Activated T-cell treated with anti-CD3 and anti-CD28 coated beads, Interleukin-2, amount 50 U/mL, for 24 hours (primary cell): Measurements from ENCODE around the gene LINGO3.

Experiments
- DNase-seq: peaks from one replicate; pipeline ENCODE4 v3.0.0-alpha.2; 2020
- H3K27ac Mint-ChIP-seq: 2 replicates; pipeline ENCODE4 v1.8.0; 2020; ENCODE audit warnings: mild to moderate bottlenecking, mixed read lengths
- H3K27me3 Mint-ChIP-seq: 2 replicates; pipeline ENCODE4 v1.8.0; 2020; ENCODE audit warnings: mixed read lengths
- H3K36me3 Mint-ChIP-seq: 2 replicates; pipeline ENCODE4 v1.8.0; 2020; ENCODE audit warnings: low read depth, mixed read lengths
- H3K4me1 Mint-ChIP-seq: 2 replicates; pipeline ENCODE4 v1.8.0; 2020; ENCODE audit warnings: low read depth, mixed read lengths
- H3K4me3 Mint-ChIP-seq: 2 replicates; pipeline ENCODE4 v1.8.0; 2020; ENCODE audit warnings: mild to moderate bottlenecking, moderate library complexity, mixed read lengths
- H3K9me3 Mint-ChIP-seq: 2 replicates; pipeline ENCODE4 v1.8.0; 2020; ENCODE audit warnings: mixed read lengths

LINGO3 gene

GRCh38 chr19:2343289-2343982, 35.5 kb upstream of the LINGO3 start:
- H3K4me3 Mint-ChIP-seq = no peak overlapping the region
- H3K4me1 Mint-ChIP-seq = no peaks in the 10 kb centered on the region
- H3K27ac Mint-ChIP-seq = no peak overlapping the region
- peaks cover 21% of the 10 kb centered on the region for H3K36me3 Mint-ChIP-seq
- no peak for DNase-seq
- H3K9me3 Mint-ChIP-seq = no peaks in the 10 kb centered on the region
- no peaks in the 10 kb centered on the region for H3K27me3 Mint-ChIP-seq

DNA sequence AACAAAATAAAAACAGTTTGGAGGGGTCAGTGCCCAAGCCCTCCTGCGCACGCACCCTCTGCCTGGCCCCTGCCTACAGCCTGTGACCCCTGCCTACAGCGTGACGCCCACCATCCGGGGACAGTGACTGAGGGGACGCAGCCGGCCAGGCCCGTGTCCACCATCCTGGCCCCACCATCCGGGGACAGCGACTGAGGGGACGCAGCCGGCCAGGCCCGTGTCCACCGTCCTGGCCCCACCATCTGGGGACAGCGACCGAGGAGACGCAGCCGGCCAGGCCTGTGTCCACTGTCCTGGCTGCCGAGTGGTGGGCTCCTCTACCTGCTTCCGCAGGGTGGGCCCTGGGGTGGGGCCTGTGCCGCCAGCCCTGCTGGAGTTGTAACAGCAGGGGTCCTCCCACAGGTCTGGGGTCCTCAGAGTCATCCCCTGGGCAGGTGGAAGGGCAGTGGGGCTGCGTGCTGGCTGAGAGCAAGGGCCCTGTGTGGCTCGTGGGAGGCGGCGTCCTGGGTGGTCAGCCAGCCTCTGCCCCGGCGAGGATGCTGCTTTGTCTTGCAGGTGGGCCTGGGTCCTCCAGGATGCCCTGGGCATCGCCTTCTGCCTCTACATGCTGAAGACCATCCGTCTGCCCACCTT, 34.8 kb upstream of the LINGO3 start:
- Mint-ChIP-seq H3K9me3 (no peaks in the 10 kb centered on the region), H3K4me1 (no peaks in the 10 kb centered on the region), H3K27me3 (no peaks in the 10 kb centered on the region), H3K36me3 (peaks cover 24% of the 10 kb centered on the region), H3K27ac (no peak overlapping the region), H3K4me3 (no peak overlapping the region)
- DNase-seq = no peak

DNA sequence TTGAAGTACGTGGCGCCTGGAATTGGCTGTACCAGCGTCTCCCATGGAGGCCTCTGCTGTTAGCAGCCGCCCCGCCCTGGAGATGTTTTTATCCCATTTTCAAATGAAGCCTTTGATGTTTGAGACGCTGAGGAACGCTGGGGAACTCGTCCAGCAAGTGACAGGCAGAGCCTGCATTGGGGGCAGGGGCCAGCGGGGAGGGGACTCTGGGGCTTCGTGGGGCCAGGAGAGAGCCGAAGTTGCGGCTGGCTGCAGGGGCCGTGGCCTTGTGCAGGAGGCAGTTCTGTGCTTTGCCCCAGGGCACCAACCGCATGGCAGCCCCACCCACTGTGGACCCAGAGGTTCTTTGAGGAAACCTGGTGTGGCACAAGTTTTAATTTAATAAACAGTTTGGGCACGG, 34.0 kb upstream of the LINGO3 start:
- H3K27ac Mint-ChIP-seq = no peak overlapping the region
- H3K4me1 Mint-ChIP-seq = no peaks in the 10 kb centered on the region
- H3K36me3 Mint-ChIP-seq = peaks cover 26% of the 10 kb centered on the region
- H3K9me3 Mint-ChIP-seq = no peaks in the 10 kb centered on the region
- no peak for DNase-seq
- H3K27me3 Mint-ChIP-seq = no peaks in the 10 kb centered on the region
- H3K4me3 Mint-ChIP-seq = no peak overlapping the region

DNA sequence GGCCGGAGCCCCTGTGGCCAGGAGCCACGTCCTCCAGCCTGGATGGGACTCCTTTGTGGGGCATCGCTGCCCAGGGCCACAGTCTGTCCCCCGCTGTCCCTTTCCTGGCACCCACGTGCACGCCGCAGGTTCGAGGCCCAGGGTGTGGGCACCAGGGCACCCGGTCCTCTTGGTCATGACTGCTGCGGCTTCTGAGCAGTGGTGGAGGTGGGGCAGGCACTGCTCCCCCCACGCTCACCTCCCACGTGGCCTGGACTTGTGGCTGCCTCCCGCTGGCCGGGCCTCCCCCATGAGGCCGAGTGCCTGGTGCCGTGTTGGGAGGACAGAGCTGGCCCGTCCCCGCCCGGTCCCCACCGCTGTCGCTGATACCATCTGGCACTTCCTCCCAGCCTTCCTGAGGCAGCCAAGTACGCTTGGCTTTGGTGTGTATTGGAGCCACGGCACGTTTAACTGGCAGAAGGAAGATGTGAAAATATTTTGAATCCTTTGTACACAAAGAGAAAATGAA, 33.3 kb upstream of the LINGO3 start:
- Mint-ChIP-seq H3K9me3 (no peaks in the 10 kb centered on the region), H3K27ac (no peak overlapping the region), H3K36me3 (peaks cover 26% of the 10 kb centered on the region), H3K27me3 (no peaks in the 10 kb centered on the region), H3K4me1 (peaks cover under 1% of the 10 kb centered on the region), H3K4me3 (no peak overlapping the region)
- no peak for DNase-seq

DNA sequence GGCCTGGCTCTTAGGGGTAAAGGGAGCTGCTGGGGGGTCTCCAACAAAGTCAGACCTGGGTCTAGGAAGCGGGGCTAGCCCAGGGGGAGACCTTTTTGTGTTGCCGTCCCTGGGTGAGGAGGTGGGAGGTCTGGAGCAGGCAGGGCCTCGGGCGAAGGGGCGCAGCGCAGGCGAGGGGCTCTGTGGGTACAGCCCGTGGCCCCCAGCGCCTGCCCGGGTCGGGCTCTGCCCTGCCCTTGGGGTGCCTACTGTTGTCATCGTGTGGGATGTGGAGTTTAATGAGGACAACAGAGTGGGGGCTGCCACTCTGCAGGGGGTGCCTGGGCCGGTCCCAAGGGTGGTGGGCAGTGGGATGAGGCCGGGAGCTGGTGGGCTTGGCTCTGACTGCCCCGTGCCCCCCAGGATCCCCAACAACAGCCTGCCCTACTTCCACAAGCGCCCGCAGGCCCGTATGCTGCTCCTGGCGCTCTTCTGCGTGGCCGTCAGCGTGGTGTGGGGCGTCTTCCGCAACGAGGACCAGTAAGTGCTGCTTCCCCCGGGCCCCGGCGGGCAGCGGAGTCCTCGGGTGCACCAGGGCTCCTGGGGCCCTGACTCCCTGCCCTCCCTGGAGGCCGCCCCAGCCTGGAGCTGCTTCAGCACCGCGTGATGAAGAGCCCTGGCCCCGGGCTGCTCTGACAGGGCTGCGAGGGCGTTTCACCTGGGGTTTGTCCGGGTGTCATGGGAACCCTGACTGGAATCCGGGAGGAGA, 32.7 kb upstream of the LINGO3 start:
- no peak overlapping the region for H3K27ac Mint-ChIP-seq
- no peak overlapping the region for H3K4me3 Mint-ChIP-seq
- H3K9me3 Mint-ChIP-seq = peaks cover 4% of the 10 kb centered on the region
- DNase-seq = no peak
- H3K27me3 Mint-ChIP-seq = no peaks in the 10 kb centered on the region
- H3K4me1 Mint-ChIP-seq = peaks cover 6% of the 10 kb centered on the region
- H3K36me3 Mint-ChIP-seq = peaks cover 26% of the 10 kb centered on the region

- Mint-ChIP-seq H3K4me3 (no peak overlapping the region), H3K36me3 (peaks cover 25% of the 10 kb centered on the region), H3K9me3 (peaks cover 5% of the 10 kb centered on the region), H3K27me3 (no peaks in the 10 kb centered on the region), H3K27ac (no peak overlapping the region), H3K4me1 (peaks cover 7% of the 10 kb centered on the region)
- DNase-seq = no peak
Measured at GRCh38 chr19:2339644-2340310, 31.8 kb upstream of the LINGO3 start.

- Mint-ChIP-seq H3K9me3 (peaks cover 5% of the 10 kb centered on the region), H3K36me3 (peaks cover 24% of the 10 kb centered on the region), H3K27me3 (no peaks in the 10 kb centered on the region), H3K4me3 (no peak overlapping the region), H3K4me1 (peaks cover 7% of the 10 kb centered on the region), H3K27ac (no peak overlapping the region)
- no peak for DNase-seq
Measured at GRCh38 chr19:2338751-2339643, 31.0 kb upstream of the LINGO3 start.

- no peak overlapping the region for H3K4me3 Mint-ChIP-seq
- H3K4me1 Mint-ChIP-seq = peaks cover 13% of the 10 kb centered on the region
- H3K27ac Mint-ChIP-seq = no peak overlapping the region
- DNase-seq = no peak
- peaks cover 24% of the 10 kb centered on the region for H3K36me3 Mint-ChIP-seq
- H3K27me3 Mint-ChIP-seq = no peaks in the 10 kb centered on the region
- H3K9me3 Mint-ChIP-seq = peaks cover 5% of the 10 kb centered on the region
Measured at GRCh38 chr19:2338055-2338615, 30.2 kb upstream of the LINGO3 start.

DNA sequence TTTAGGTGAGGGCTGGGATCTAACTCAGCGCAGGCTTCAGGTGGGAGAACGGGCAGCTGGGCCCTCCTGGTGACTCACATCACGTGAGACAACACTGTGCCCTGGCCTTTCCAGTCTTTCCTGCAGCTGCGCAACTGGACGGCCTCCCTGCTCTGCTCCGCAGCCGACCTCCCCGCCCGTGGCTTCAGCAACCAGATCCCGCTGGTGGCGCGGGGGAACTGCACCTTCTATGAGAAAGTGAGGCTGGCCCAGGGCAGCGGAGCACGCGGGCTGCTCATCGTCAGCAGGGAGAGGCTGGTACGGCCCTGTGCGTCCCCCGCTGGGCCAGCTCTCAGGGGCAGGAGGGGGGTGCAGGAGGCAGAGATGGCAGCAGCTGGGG, 29.4 kb upstream of the LINGO3 start:
- Mint-ChIP-seq H3K4me3 (no peak overlapping the region), H3K27ac (no peak overlapping the region), H3K9me3 (peaks cover 5% of the 10 kb centered on the region), H3K36me3 (peaks cover 24% of the 10 kb centered on the region), H3K27me3 (no peaks in the 10 kb centered on the region), H3K4me1 (peaks cover 18% of the 10 kb centered on the region)
- no peak for DNase-seq

DNA sequence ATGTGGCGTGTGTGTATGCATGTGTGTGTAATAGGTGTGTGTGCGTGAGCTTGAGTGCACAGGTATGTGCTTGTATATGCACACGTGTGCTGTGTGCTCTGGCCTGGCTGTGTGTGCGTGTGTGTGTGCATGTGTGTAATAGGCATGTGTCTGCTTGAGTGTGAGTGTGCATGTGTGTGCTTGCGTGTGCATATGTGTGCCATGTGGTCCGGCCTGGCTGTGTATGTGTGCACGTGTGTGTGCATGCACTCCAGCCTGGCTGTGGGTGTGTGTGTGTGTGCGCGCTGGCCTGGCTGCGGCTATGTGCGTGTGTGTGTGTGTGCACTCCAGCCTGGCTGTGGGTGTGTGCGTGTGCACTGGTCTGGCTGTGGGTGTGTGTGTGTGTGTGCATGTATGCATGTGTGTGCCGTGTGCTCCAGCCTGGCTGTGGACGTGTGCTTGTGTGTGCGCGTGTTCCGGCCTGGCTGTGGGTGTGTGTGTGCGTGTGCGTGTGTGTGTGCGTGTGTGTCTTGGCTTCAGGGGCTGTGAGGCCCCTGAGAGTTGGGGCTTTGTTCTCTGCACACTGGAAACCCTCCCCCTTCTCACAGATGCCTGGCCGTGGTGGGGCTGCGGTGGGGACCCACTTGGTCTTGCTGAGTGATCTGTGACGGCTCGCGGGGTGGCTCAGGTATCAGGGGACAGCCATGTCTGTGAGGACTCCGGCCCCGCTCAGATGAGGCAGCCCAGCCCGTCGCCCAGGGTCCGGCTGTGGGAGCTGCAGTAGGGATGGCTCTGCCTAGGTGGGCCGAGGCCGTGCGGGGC, 28.8 kb upstream of the LINGO3 start:
- no peak overlapping the region for H3K4me3 Mint-ChIP-seq
- H3K27ac Mint-ChIP-seq = no peak overlapping the region
- H3K36me3 Mint-ChIP-seq = peaks cover 22% of the 10 kb centered on the region

GRCh38 chr19:2335848-2336247, 27.9 kb upstream of the LINGO3 start:
- Mint-ChIP-seq H3K36me3 (peaks cover 18% of the 10 kb centered on the region), H3K4me3 (no peak overlapping the region), H3K4me1 (peaks cover 32% of the 10 kb centered on the region), H3K27ac (no peak overlapping the region), H3K27me3 (no peaks in the 10 kb centered on the region), H3K9me3 (peaks cover 5% of the 10 kb centered on the region)
- no peak for DNase-seq

More for the DNA sequence above, 28.8 kb upstream of the LINGO3 start:
- Mint-ChIP-seq H3K9me3 (peaks cover 5% of the 10 kb centered on the region), H3K27me3 (no peaks in the 10 kb centered on the region), H3K4me1 (peaks cover 23% of the 10 kb centered on the region)
- DNase-seq = no peak

DNA sequence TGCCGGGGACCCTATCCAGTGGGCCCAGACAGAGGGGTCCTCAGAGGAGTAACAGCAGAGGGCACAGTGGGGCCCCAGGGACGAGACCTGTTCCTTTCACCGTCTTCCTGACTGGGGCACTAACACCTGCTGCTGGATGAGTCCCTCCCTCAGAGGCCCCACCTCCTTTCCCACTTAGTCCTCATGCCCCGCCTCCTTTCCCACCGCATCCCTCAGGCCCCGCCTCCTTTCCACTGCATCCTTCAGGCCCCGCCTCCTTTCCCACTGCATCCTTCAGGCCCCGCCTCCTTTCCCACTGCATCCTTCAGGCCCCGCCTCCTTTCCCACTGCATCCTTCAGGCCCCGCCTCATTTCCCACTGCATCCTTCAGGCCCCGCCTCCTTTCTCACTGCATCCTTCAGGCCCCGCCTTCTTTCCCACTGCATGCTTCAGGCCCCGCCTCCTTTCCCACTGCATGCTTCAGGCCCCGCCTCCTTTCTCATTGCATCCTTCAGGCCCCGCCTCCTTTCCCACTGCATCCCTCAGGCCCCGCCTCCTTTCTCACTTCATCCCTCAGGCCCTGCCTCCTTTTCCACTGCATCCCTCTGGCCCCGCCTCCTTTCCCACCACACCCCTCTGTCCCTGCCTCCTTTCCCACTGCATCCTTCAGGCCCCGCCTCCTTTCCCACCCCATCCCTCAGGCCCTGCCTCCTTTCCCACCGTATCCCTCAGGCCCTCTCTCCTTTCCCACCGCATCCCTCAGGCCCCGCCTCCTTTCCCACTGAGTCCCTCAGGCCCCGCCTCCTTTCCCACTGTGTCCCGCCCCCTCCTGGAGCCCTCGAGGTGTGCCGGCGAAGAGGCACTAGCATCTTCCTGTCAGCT, 27.3 kb upstream of the LINGO3 start:
- Mint-ChIP-seq H3K27ac (no peak overlapping the region), H3K27me3 (no peaks in the 10 kb centered on the region), H3K36me3 (peaks cover 18% of the 10 kb centered on the region), H3K4me1 (peaks cover 39% of the 10 kb centered on the region), H3K4me3 (no peak overlapping the region), H3K9me3 (peaks cover 5% of the 10 kb centered on the region)
- DNase-seq = no peak
